ENCODE results near the gene AADAT.

AADAT gene

DNA sequence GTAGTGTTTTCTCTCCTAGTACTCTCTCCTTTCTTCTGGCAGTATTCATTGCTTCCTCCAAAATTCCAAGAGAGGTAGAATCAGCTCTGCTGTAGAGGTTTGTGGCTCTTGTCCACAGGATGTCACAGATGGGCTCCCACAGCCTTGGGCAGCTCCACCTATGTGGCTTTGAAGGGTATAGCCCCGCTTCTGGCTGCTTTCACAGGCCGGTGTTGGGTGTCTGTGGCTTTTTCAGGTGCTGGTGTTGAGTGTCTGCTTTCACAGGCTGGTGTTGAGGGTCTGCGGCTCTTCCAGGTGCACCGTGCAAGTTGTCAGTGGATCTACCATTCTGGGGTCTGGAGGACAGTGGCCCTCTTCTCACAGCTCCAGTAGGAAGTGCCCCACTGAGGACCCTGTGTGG is 7.9 kb upstream of the AADAT start:
- peaks cover 4% of the 10 kb centered on the region for H3K9me3 Mint-ChIP-seq
- H3K36me3 Mint-ChIP-seq (ENCODE audit: low read depth), result no peaks in the 10 kb centered on the region
- H3K27me3 Mint-ChIP-seq (ENCODE audit: low read depth), result peaks cover 7% of the 10 kb centered on the region
- TF ChIP-seq, protein P1, sequence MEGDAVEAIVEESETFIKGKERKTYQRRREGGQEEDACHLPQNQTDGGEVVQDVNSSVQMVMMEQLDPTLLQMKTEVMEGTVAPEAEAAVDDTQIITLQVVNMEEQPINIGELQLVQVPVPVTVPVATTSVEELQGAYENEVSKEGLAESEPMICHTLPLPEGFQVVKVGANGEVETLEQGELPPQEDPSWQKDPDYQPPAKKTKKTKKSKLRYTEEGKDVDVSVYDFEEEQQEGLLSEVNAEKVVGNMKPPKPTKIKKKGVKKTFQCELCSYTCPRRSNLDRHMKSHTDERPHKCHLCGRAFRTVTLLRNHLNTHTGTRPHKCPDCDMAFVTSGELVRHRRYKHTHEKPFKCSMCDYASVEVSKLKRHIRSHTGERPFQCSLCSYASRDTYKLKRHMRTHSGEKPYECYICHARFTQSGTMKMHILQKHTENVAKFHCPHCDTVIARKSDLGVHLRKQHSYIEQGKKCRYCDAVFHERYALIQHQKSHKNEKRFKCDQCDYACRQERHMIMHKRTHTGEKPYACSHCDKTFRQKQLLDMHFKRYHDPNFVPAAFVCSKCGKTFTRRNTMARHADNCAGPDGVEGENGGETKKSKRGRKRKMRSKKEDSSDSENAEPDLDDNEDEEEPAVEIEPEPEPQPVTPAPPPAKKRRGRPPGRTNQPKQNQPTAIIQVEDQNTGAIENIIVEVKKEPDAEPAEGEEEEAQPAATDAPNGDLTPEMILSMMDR (IDR thresholded peaks at IDR 0.05; ENCODE audit: unreplicated experiment in 3 of 3), result no peak
- no peak overlapping the region for H3K4me3 Mint-ChIP-seq
- no peaks in the 10 kb centered on the region for H3K4me1 Mint-ChIP-seq
- no peak overlapping the region for H3K27ac Mint-ChIP-seq

DNA sequence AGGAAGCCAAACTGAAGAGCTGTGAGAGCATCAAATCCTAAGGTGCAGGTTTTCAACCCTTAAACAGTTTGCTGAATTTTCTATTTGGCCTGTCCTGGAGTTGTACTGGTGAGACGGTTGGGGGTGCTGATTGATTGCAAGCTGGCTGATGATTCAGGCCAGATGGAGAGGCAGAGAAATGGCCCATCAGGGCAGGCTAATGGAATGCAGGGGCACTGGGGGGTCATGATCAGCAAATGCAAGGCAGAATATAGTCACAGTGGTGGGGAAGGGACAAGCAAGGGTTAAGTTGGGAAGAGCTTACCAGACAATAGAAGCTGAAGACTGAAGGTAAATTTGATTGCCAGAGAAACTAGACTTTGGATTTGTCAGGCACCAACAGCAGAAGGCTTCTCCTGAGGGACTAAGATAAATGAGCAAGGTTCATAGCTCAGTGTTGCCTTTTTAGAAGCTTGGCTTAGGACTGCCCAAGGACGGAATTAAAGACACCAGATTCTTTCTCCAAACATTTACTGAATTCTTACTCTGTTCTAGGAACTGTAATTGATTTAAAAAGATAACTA is 4.3 kb upstream of the AADAT start:
- Mint-ChIP-seq H3K36me3 (ENCODE audit: low read depth) (peaks cover 4% of the 10 kb centered on the region), H3K4me1 (peaks cover 5% of the 10 kb centered on the region), H3K9me3 (peaks cover 4% of the 10 kb centered on the region), H3K27me3 (ENCODE audit: low read depth) (peaks cover 16% of the 10 kb centered on the region), H3K4me3 (no peak overlapping the region), H3K27ac (no peak overlapping the region)
- TF ChIP-seq, protein P1 (IDR thresholded peaks at IDR 0.05; ENCODE audit: unreplicated experiment in 3 of 3), result no peak

DNA sequence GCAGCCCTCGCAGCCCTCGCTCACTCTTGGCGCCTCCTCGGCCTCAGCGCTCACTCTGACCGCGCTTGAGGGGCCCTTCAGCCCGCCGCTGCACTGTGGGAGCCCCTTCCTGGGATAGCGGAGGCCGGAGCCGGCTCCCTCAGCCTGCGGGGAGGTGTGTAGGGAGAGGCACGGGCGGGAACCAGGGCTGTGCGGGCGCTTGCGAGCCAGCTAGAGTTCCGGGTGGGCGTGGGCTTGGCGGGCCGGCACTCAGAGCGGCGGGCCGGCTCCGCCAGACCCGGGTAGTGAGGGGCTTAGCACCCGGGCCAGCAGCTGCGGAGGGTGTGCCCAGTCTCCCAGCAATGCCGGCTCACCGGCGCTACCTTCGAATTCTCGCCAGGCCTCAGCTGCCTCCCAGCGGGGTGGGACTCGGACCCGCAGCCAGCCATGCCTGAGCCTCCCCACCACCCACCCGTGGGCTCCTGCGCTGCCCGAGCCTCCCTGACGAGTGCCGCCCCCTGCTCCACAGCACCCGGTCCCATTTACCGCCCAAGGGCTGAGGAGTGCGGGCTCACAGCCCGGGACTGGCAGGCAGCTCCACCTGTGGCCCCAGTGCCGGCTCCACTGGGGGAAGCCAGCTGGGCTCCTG is 1.4 kb upstream of the AADAT start:
- Mint-ChIP-seq H3K27me3 (ENCODE audit: low read depth) (peaks cover 12% of the 10 kb centered on the region), H3K4me3 (peak overlapping the region; percentile 92 to 97 (median 92)), H3K27ac (no peak overlapping the region), H3K36me3 (ENCODE audit: low read depth) (peaks cover 27% of the 10 kb centered on the region), H3K4me1 (peaks cover 15% of the 10 kb centered on the region), H3K9me3 (no peaks in the 10 kb centered on the region)
- TF ChIP-seq, protein P1 (IDR thresholded peaks at IDR 0.05; ENCODE audit: unreplicated experiment in 3 of 3), result no peak

DNA sequence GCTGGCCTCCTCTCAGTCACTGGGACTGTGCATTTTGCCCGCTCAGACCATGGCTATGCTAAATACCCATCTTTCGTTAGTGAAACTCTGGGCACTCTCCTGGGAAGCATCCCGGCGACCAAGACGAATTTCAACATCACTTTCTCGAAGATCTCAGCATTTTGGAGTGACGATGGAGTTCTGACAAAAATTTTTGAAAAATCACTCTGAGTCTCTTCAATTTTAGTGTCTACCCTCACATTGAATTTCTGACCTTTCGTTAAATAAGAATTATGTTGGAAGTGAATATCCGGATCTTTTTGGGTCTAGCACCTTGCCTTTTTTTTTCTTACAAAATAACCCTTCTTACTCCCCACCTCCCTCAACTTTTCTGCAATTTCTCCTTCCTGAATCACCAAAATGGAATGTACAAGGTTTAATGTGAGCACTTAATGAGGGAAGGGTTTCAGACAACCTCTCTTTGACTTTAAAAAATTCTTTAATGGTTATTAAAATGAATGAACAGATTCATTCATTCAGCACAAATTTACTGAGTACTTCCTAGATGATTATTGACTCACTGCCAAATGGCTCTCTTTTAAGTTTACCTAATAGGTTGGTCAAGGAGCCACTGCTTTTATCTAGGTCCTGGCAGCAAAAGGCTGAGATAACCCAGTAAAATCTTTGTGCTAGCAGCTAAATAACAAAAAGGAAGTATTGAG is 746 bp upstream of the AADAT start:
- Mint-ChIP-seq H3K4me1 (peaks cover 15% of the 10 kb centered on the region), H3K4me3 (peak overlapping the region; percentile 92 to 97 (median 92)), H3K9me3 (no peaks in the 10 kb centered on the region), H3K36me3 (ENCODE audit: low read depth) (peaks cover 32% of the 10 kb centered on the region), H3K27ac (peak overlapping the region; percentile 32 to 97 (median 78)), H3K27me3 (ENCODE audit: low read depth) (peaks cover 12% of the 10 kb centered on the region)
- TF ChIP-seq, protein P1 (IDR thresholded peaks at IDR 0.05; ENCODE audit: unreplicated experiment in 3 of 3), result peak in 1 of 3 experiments; percentile 32

DNA sequence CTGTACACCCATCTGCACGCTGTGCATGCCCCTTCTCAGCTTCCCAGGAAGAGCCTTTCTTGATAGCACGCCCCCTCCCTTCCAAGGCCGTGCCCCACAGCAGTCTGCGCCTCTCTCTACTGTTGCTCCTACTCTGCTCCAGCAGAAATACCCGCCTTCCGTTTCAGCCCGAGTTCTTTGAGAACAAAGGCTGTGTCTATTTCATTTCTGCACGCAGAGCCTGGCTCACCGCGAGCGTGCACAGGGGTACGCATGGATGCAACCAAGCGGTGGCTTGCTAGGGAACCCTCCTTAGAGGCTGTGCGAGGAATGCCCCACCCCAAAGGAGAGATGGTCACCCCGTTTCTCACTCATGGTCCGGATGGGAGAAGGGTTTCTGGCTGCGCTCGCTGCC is 485 bp downstream of the AADAT start:
- H3K4me3 Mint-ChIP-seq, result peak overlapping the region; percentile 92 to 97 (median 92)
- H3K4me1 Mint-ChIP-seq, result peaks cover 15% of the 10 kb centered on the region
- no peaks in the 10 kb centered on the region for H3K9me3 Mint-ChIP-seq
- peaks cover 44% of the 10 kb centered on the region for H3K36me3 Mint-ChIP-seq (ENCODE audit: low read depth)
- TF ChIP-seq, protein P1 (IDR thresholded peaks at IDR 0.05; ENCODE audit: unreplicated experiment in 3 of 3), result no peak
- H3K27ac Mint-ChIP-seq, result peak overlapping the region; percentile 78 to 98 (median 97)
- H3K27me3 Mint-ChIP-seq (ENCODE audit: low read depth), result peaks cover 12% of the 10 kb centered on the region
